Neural progenitor cell (in vitro differentiated cells): ENCODE results near the gene EIF2S3. TPM values are rescaled to one million over a fixed set of nuclear protein-coding genes. Genes with fewer than 3 reads are reported as not detected.

Experiments used
- DNase-seq: peaks from one replicate; pipeline ENCODE4 v3.0.0-alpha.2; 2016; ENCODE audit warnings: low spot score
- H2AFZ ChIP-seq: fragments of 200-600 bp; sonication (generic); replicated peaks from 2 replicates; pipeline ENCODE4 v1.6.1; 2016; ENCODE audit warnings: antibody characterized with exemption
- H3F3A ChIP-seq: fragments of 200-600 bp; sonication (generic); 2 replicates; pipeline ENCODE4 v1.6.1; 2016; ENCODE audit warnings: antibody characterized with exemption, low read depth
- H3K27ac ChIP-seq: fragments of 200-600 bp; sonication (generic); 2 replicates; pipeline ENCODE4 v1.5.1; 2016; ENCODE audit warnings: mild to moderate bottlenecking
- H3K27me3 ChIP-seq: fragments of 200-600 bp; sonication (generic); 2 replicates; pipeline ENCODE4 v1.6.1; 2016; ENCODE audit warnings: mild to moderate bottlenecking, moderate library complexity
- H3K36me3 ChIP-seq: fragments of 200-600 bp; sonication (generic); 2 replicates; pipeline ENCODE4 v1.5.1; 2016
- H3K4me1 ChIP-seq: fragments of 200-600 bp; sonication (generic); 2 replicates; pipeline ENCODE4 v1.6.1; 2016; ENCODE audit warnings: mixed run types
- H3K4me2 ChIP-seq: fragments of 200-600 bp; sonication (generic); 2 replicates; pipeline ENCODE4 v1.6.1; 2016
- H3K4me3 ChIP-seq: fragments of 200-600 bp; sonication (generic); 2 replicates; pipeline ENCODE4 v1.5.1; 2016
- H3K79me2 ChIP-seq: fragments of 200-600 bp; sonication (generic); 2 replicates; pipeline ENCODE4 v1.6.1; 2016; ENCODE audit warnings: low read depth
- H3K9ac ChIP-seq: fragments of 200-600 bp; sonication (generic); 2 replicates; pipeline ENCODE4 v1.6.1; 2016
- H3K9me3 ChIP-seq: fragments of 200-600 bp; sonication (generic); 2 replicates; pipeline ENCODE4 v1.5.1; 2016; ENCODE audit warnings: low read depth
- H4K20me1 ChIP-seq: fragments of 200-600 bp; sonication (generic); 2 replicates; pipeline ENCODE4 v1.6.1; 2016; ENCODE audit warnings: low read depth
- H3K27ac Mint-ChIP-seq: 3 replicates; pipeline ENCODE4 v1.8.0; 2021; ENCODE audit warnings: mixed read lengths
- H3K27me3 Mint-ChIP-seq: 2 replicates; pipeline ENCODE4 v1.8.0; 2022; ENCODE audit warnings: low read depth, mild to moderate bottlenecking, inconsistent platforms, moderate library complexity, mixed read lengths; ENCODE audit not compliant: insufficient read depth
- H3K36me3 Mint-ChIP-seq: 3 replicates; pipeline ENCODE4 v1.8.0; 2021; ENCODE audit warnings: mixed read lengths
- H3K4me1 Mint-ChIP-seq: 3 replicates; pipeline ENCODE4 v1.8.0; 2021; ENCODE audit warnings: mixed read lengths
- H3K4me3 Mint-ChIP-seq: 3 replicates; pipeline ENCODE4 v1.8.0; 2021; ENCODE audit warnings: mild to moderate bottlenecking, moderate library complexity, mixed read lengths
- H3K9me3 Mint-ChIP-seq: 3 replicates; pipeline ENCODE4 v1.8.0; 2020; ENCODE audit warnings: mixed read lengths
- EZH2 ChIP-seq: fragments of 200-600 bp; sonication (generic); IDR thresholded peaks from 2 replicates; pipeline ENCODE4 v1.6.1; 2017; ENCODE audit warnings: antibody characterized with exemption, mild to moderate bottlenecking, moderate library complexity
- EZH2phosphoT487 ChIP-seq: fragments of 200-600 bp; sonication (generic); IDR thresholded peaks from 2 replicates; pipeline ENCODE4 v1.6.1; 2017; ENCODE audit warnings: antibody characterized with exemption
- total RNA-seq: library from RNA; depleted of rRNA; stranded (reverse); fragments of >200 nt; gene quantifications from 2 replicates; pipeline ENCODE4 v1.2.3, GENCODE V29; 2015; ENCODE audit warnings: low replicate concordance
- TF ChIP-seq, protein P1 (sequence below): fragments of 200-600 bp; sonication (generic); IDR thresholded peaks from 2 replicates; pipeline ENCODE4 v1.5.1; 2017; ENCODE audit warnings: antibody characterized with exemption, mild to moderate bottlenecking

The EIF2S3 gene
- total RNA-seq, 1 donor from 2014 or later: 568 TPM

DNA sequence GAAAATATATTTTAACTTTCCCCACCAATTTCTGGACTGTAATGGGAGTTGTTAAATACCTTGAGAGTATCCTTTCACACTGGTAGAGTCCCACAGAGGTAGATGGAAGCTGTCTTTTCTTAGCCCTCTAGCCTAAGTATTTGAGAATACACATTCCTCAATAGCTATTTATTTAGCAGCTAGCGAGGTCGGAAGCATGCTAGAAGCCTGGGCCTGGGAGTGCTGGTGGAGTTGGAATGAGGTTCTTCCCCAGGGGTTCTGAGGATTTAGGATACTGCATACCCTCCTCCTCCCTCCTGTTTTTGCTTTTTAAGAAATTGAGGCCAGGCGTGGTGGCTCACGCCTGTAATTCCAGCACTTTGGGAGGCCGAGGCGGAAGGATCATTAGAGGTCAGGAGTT lies 26.8 kb upstream of the EIF2S3 start:
- H3K4me3 Mint-ChIP-seq: no peak overlapping the region
- Histone ChIP-seq H3K4me1 (peaks cover 12% of the 10 kb centered on the region), H2AFZ (no peak overlapping the region), H3K27ac (no peak overlapping the region), H3K9me3 (no peaks in the 10 kb centered on the region), H4K20me1 (peaks cover 16% of the 10 kb centered on the region), H3F3A (peaks cover 30% of the 10 kb centered on the region), H3K79me2 (peaks cover 21% of the 10 kb centered on the region), H3K36me3 (no peaks in the 10 kb centered on the region), H3K9ac (no peak overlapping the region), H3K27me3 (peaks cover 41% of the 10 kb centered on the region), H3K4me2 (no peak overlapping the region), H3K4me3 (no peak overlapping the region)
- DNase-seq: peak; percentile 27
- no peak overlapping the region for H3K27ac Mint-ChIP-seq
- TF ChIP-seq EZH2 (no peak), EZH2phosphoT487 (no peak)
- TF ChIP-seq, protein P1, sequence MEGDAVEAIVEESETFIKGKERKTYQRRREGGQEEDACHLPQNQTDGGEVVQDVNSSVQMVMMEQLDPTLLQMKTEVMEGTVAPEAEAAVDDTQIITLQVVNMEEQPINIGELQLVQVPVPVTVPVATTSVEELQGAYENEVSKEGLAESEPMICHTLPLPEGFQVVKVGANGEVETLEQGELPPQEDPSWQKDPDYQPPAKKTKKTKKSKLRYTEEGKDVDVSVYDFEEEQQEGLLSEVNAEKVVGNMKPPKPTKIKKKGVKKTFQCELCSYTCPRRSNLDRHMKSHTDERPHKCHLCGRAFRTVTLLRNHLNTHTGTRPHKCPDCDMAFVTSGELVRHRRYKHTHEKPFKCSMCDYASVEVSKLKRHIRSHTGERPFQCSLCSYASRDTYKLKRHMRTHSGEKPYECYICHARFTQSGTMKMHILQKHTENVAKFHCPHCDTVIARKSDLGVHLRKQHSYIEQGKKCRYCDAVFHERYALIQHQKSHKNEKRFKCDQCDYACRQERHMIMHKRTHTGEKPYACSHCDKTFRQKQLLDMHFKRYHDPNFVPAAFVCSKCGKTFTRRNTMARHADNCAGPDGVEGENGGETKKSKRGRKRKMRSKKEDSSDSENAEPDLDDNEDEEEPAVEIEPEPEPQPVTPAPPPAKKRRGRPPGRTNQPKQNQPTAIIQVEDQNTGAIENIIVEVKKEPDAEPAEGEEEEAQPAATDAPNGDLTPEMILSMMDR: no peak
- peaks cover 3% of the 10 kb centered on the region for H3K9me3 Mint-ChIP-seq
- H3K27me3 Mint-ChIP-seq: peaks cover 3% of the 10 kb centered on the region
- H3K4me1 Mint-ChIP-seq: peaks cover 15% of the 10 kb centered on the region
- peaks cover 6% of the 10 kb centered on the region for H3K36me3 Mint-ChIP-seq

DNA sequence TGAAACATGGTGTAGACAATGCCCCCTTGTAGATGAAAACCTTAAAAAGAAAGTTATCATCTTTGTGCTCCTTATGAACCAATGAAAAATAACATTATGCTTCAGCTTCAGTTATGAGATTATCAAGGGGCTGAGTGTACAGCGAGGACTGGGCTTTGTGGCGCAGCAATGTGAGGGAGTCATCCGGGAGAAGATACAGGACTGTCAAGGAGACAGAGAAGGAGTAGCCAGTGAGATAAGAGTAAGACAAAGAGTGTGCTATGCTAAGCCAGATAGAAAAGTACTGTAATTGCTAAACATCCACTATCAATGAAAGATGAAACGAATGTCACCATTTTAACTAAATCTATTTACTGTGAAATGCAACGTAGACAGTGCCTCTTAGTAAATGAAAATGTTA lies 24.2 kb upstream of the EIF2S3 start:
- Histone ChIP-seq H3K79me2 (no peaks in the 10 kb centered on the region), H3K27ac (no peak overlapping the region), H3K9me3 (no peaks in the 10 kb centered on the region), H3K36me3 (no peaks in the 10 kb centered on the region), H3K27me3 (peaks cover 41% of the 10 kb centered on the region), H3K9ac (no peak overlapping the region), H3K4me2 (no peak overlapping the region), H3K4me3 (no peak overlapping the region), H4K20me1 (no peaks in the 10 kb centered on the region), H2AFZ (no peak overlapping the region), H3F3A (peaks cover 23% of the 10 kb centered on the region), H3K4me1 (peaks cover 5% of the 10 kb centered on the region)
- no peak for DNase-seq
- Mint-ChIP-seq H3K27ac (no peak overlapping the region), H3K4me1 (peaks cover 8% of the 10 kb centered on the region), H3K9me3 (peaks cover 3% of the 10 kb centered on the region), H3K4me3 (no peak overlapping the region), H3K27me3 (peaks cover 3% of the 10 kb centered on the region), H3K36me3 (peaks cover 3% of the 10 kb centered on the region)
- TF ChIP-seq EZH2phosphoT487 (no peak), EZH2 (no peak)
- TF ChIP-seq, protein P1: no peak

DNA sequence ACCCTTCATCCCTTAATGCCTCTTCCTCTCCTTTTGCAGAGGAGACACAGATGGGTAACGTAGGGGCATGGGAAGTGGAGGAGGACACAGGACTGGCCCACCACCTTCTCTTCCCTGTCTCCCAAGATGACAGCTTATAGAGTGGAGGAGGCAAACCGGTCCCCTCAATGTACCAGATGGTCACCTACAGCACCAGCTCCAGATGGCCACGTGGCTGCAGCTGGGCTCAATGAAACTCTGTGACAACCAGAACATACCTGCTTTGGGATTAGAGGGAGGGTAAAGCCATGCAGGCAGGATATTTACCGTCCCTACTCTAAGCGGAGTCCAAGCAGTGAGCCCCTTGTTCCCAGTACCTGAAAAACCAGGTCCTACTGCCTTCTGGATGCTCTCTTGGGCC lies 20.3 kb upstream of the EIF2S3 start:
- H3K27me3 ChIP-seq: peaks cover 17% of the 10 kb centered on the region
- H3F3A ChIP-seq: no peaks in the 10 kb centered on the region
- Mint-ChIP-seq H3K4me3 (no peak overlapping the region), H3K27me3 (peaks cover 3% of the 10 kb centered on the region), H3K9me3 (peaks cover 3% of the 10 kb centered on the region), H3K36me3 (no peaks in the 10 kb centered on the region), H3K4me1 (no peaks in the 10 kb centered on the region), H3K27ac (peak overlapping the region; percentile 17)
- TF ChIP-seq EZH2 (no peak), EZH2phosphoT487 (no peak)
- TF ChIP-seq, protein P1: no peak
- no peaks in the 10 kb centered on the region for H3K9me3 ChIP-seq
- no peaks in the 10 kb centered on the region for H4K20me1 ChIP-seq
- no peaks in the 10 kb centered on the region for H3K4me1 ChIP-seq
- H3K4me3 ChIP-seq: no peak overlapping the region
- DNase-seq: no peak
- H3K79me2 ChIP-seq: no peaks in the 10 kb centered on the region
- no peak overlapping the region for H3K27ac ChIP-seq
- peak overlapping the region; percentile 19 for H2AFZ ChIP-seq
- no peak overlapping the region for H3K9ac ChIP-seq
- H3K4me2 ChIP-seq: no peak overlapping the region
- H3K36me3 ChIP-seq: no peaks in the 10 kb centered on the region
